Panc1 (cell line): ENCODE results near the gene AUNIP.

Experiments used
- POLR2AphosphoS5 ChIP-seq: IDR thresholded peaks from 2 replicates; pipeline ENCODE4 v1.6.1; 2012; ENCODE audit warnings: mild to moderate bottlenecking, low read depth, low read length, moderate library complexity
- TF ChIP-seq, protein P1 (sequence below): fragments of 450-650 bp; IDR thresholded peaks from 2 replicates; pipeline ENCODE4 v1.5.1; 2017; ENCODE audit warnings: mild to moderate bottlenecking

DNA sequence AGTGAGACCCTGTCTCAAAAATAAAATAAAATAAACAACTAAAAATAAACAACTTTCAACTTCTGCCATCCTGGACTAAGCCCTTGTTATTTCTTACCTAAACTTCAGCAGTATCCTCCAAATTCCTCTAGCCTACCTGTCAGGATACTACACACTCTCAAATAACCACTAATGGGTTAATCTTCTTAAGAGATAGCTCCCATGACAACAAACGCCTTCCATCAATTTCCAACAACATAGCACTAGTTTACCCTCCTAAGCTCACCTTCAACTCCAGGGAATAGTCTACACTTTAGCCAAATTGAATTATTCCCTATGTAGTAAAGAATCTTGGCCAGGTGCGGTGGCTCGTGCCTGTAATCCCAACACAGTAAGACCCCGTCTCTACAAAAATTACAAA, 11.3 kb downstream of the AUNIP start:
- TF ChIP-seq, protein P1, sequence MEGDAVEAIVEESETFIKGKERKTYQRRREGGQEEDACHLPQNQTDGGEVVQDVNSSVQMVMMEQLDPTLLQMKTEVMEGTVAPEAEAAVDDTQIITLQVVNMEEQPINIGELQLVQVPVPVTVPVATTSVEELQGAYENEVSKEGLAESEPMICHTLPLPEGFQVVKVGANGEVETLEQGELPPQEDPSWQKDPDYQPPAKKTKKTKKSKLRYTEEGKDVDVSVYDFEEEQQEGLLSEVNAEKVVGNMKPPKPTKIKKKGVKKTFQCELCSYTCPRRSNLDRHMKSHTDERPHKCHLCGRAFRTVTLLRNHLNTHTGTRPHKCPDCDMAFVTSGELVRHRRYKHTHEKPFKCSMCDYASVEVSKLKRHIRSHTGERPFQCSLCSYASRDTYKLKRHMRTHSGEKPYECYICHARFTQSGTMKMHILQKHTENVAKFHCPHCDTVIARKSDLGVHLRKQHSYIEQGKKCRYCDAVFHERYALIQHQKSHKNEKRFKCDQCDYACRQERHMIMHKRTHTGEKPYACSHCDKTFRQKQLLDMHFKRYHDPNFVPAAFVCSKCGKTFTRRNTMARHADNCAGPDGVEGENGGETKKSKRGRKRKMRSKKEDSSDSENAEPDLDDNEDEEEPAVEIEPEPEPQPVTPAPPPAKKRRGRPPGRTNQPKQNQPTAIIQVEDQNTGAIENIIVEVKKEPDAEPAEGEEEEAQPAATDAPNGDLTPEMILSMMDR = no peak
- no peak for TF ChIP-seq POLR2AphosphoS5
